Chondrocyte (in vitro differentiated cells): ENCODE data around the gene ARNT2. TPM values are rescaled to one million over a fixed set of nuclear protein-coding genes. Genes with fewer than 3 reads are reported as not detected.

Experiments
- DNase-seq: peaks from one replicate; pipeline ENCODE4 v3.0.0; 2021; ENCODE audit warnings: mixed read lengths, low spot score
- H3K27ac Mint-ChIP-seq: one replicate; pipeline ENCODE4 v1.8.0; 2021; ENCODE audit warnings: mild to moderate bottlenecking, moderate library complexity, mixed read lengths; ENCODE audit not compliant: unreplicated experiment
- H3K27me3 Mint-ChIP-seq: 2 replicates; pipeline ENCODE4 v1.8.0; 2021; ENCODE audit warnings: low read depth, mixed read lengths
- H3K36me3 Mint-ChIP-seq: 2 replicates; pipeline ENCODE4 v1.8.0; 2021; ENCODE audit warnings: low read depth, mixed read lengths
- H3K4me1 Mint-ChIP-seq: 2 replicates; pipeline ENCODE4 v1.8.0; 2021; ENCODE audit warnings: low read depth, mild to moderate bottlenecking, mixed read lengths
- H3K4me3 Mint-ChIP-seq: one replicate; pipeline ENCODE4 v1.8.0; 2021; ENCODE audit warnings: mild to moderate bottlenecking, moderate library complexity, mixed read lengths; ENCODE audit not compliant: unreplicated experiment
- H3K9me3 Mint-ChIP-seq: 2 replicates; pipeline ENCODE4 v1.8.0; 2021; ENCODE audit warnings: low read depth, mixed read lengths
- CTCF ChIP-seq: fragments of 200-600 bp; sonication (generic); IDR thresholded peaks from 2 replicates; pipeline ENCODE4 v1.5.0; 2021; ENCODE audit warnings: antibody characterized with exemption, mild to moderate bottlenecking, moderate library complexity
- total RNA-seq: library from RNA; stranded (reverse); gene quantifications from 3 replicates; pipeline ENCODE4 v1.2.1, GENCODE V29; 2021

ARNT2 gene
- total RNA-seq, 1 donor from 2014 or later: 20.2 TPM

GRCh38 chr15:80500021-80500420 lies 95.8 kb downstream of the ARNT2 start:
- no peak overlapping the region for H3K27ac Mint-ChIP-seq
- peaks cover 5% of the 10 kb centered on the region for H3K9me3 Mint-ChIP-seq
- H3K36me3 Mint-ChIP-seq: peaks cover 6% of the 10 kb centered on the region
- peaks cover 50% of the 10 kb centered on the region for H3K4me1 Mint-ChIP-seq
- no peaks in the 10 kb centered on the region for H3K27me3 Mint-ChIP-seq
- no peak overlapping the region for H3K4me3 Mint-ChIP-seq
- DNase-seq: no peak
- no peak for TF ChIP-seq CTCF

GRCh38 chr15:80501476-80501875 lies 97.3 kb downstream of the ARNT2 start:
- H3K27me3 Mint-ChIP-seq: no peaks in the 10 kb centered on the region
- no peak overlapping the region for H3K27ac Mint-ChIP-seq
- peaks cover 6% of the 10 kb centered on the region for H3K36me3 Mint-ChIP-seq
- no peak overlapping the region for H3K4me3 Mint-ChIP-seq
- H3K9me3 Mint-ChIP-seq: peaks cover 5% of the 10 kb centered on the region
- peaks cover 35% of the 10 kb centered on the region for H3K4me1 Mint-ChIP-seq
- DNase-seq: no peak
- TF ChIP-seq CTCF: no peak

GRCh38 chr15:80502782-80503181 lies 98.6 kb downstream of the ARNT2 start:
- H3K9me3 Mint-ChIP-seq: peaks cover 5% of the 10 kb centered on the region
- no peaks in the 10 kb centered on the region for H3K27me3 Mint-ChIP-seq
- peaks cover 6% of the 10 kb centered on the region for H3K36me3 Mint-ChIP-seq
- no peak for DNase-seq
- peaks cover 32% of the 10 kb centered on the region for H3K4me1 Mint-ChIP-seq
- TF ChIP-seq CTCF: no peak
- no peak overlapping the region for H3K4me3 Mint-ChIP-seq
- H3K27ac Mint-ChIP-seq: no peak overlapping the region

GRCh38 chr15:80503319-80503952 lies 99.3 kb downstream of the ARNT2 start:
- H3K9me3 Mint-ChIP-seq: peaks cover 5% of the 10 kb centered on the region
- TF ChIP-seq CTCF: no peak
- peaks cover 28% of the 10 kb centered on the region for H3K4me1 Mint-ChIP-seq
- H3K4me3 Mint-ChIP-seq: no peak overlapping the region
- H3K27ac Mint-ChIP-seq: no peak overlapping the region
- peaks cover 6% of the 10 kb centered on the region for H3K36me3 Mint-ChIP-seq
- no peak for DNase-seq
- no peaks in the 10 kb centered on the region for H3K27me3 Mint-ChIP-seq

GRCh38 chr15:80504931-80505330 lies 100.7 kb downstream of the ARNT2 start:
- Mint-ChIP-seq H3K36me3 (peaks cover 12% of the 10 kb centered on the region), H3K27ac (no peak overlapping the region), H3K27me3 (no peaks in the 10 kb centered on the region), H3K4me1 (peaks cover 21% of the 10 kb centered on the region), H3K4me3 (no peak overlapping the region), H3K9me3 (peaks cover 6% of the 10 kb centered on the region)
- no peak for DNase-seq
- no peak for TF ChIP-seq CTCF
